GM18867 (cell line): Measurements from ENCODE around the gene CSRP2.

Experiments
- ATAC-seq: cut with Tn5 transposase; IDR thresholded peaks from one replicate; pipeline ENCODE4 v1.9.1; 2021; ENCODE audit warnings: mild to moderate bottlenecking, moderate library complexity; ENCODE audit not compliant: unreplicated experiment

CSRP2 gene

GRCh38 chr12:76895796-76896195 is 17.0 kb upstream of the CSRP2 start:
- ATAC-seq = no peak

GRCh38 chr12:76891609-76892008 is 12.8 kb upstream of the CSRP2 start:
- no peak for ATAC-seq

- ATAC-seq = no peak
Measured at GRCh38 chr12:76890151-76891143, 11.6 kb upstream of the CSRP2 start.

- ATAC-seq = no peak
Measured at GRCh38 chr12:76888775-76889174, 10.0 kb upstream of the CSRP2 start.

DNA sequence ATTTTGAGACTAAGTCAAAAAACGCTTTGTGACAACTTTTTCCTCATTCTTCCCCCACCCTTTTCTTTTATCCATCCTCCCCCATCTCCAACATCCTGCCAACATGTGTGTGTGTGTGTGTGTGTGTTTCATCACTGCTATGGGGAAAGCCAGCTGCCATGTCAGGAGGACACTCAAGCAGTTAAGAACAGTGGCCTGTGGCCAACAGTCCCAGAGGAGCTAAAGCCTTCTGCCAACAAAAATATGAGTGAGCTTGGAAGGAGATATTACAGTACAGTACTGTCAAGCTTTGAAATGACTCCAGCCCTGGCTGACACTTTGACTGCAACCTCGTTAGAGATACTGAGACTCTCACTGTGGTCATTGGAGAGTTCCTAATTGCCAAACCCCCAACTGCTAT is 5.0 kb upstream of the CSRP2 start:
- no peak for ATAC-seq

DNA sequence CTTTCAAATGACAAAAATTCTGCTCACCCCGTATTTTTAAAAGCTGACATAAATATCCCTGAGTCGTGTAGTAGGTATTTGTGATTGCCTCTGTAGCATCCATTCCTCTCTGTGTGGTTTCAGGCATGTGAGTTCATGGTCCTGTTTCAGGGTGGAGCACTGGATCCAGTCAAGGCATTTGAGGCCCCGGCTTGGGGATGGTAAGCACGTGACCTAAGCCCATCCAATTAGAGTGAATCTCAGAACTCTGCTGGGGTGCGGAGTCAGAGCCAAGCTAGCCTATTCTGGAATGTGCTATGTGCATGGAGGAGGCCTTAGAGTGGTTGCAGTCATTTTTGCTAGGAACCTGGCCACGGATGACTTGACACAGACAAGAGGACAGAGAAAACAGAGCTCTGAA is 4.3 kb upstream of the CSRP2 start:
- no peak for ATAC-seq

DNA sequence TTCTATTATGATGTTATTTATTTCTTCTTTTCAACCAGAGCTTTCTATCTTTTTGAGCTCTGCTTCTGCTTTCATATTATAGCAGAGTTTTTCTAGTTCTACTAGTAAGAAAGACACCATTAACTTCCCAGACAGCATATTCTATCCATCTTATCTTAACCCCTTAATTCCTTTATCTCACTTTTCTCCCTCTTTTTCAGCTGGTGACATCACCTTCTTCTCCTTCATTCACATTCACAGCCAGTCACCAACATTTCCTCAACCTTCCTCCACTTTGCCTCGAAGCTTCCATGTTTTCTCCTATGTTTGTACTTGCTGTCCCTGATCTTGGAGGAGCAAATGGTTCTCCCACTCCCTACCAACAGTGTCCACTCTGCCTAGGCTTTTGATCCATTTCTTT is 3.5 kb upstream of the CSRP2 start:
- ATAC-seq = no peak

DNA sequence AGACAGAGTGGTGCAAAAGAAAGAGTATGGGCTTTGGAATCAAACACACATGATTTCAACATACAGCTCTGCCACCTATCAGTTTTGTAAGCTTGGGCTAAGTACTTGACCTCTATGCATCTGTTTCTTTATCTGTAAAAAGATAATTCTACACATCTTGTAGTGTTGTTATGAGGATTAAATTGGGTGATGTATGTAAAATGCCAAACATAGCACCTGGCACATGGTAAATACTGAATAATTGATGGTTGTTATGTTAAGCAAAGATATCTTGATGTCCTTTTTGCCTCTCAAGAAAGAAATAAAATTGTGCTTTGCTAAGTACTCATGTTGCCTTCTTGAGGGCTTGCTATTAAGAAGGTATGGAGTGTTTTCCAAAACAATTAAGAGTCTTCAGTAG is 2.3 kb upstream of the CSRP2 start:
- ATAC-seq = no peak

DNA sequence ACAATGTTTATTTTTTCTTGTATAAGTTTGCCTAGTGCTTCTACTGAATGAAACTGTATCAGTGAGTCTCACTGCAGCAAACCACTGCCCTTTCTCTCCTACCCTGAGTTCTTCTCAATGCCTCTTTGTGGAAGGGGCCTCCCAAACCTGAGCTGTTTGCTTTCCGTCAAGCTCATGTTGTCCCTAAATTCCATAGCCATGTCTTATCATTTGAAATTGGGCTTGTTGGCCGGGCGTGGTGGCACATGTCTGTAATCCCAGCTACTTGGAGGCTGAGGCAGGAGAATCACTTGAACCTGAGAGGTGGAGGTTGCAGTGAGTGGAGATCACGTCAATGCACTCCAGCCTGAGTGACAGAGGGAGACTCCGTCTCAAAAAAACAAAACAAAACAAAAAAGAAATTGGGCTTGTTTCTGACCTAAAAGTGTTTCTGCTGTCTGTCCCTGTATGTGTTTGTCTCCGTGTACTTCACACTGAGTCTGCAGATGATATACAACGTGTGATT is 1.8 kb upstream of the CSRP2 start:
- no peak for ATAC-seq

- peak; percentile 2 for ATAC-seq
Measured at GRCh38 chr12:76879710-76880518, 1.1 kb upstream of the CSRP2 start.

DNA sequence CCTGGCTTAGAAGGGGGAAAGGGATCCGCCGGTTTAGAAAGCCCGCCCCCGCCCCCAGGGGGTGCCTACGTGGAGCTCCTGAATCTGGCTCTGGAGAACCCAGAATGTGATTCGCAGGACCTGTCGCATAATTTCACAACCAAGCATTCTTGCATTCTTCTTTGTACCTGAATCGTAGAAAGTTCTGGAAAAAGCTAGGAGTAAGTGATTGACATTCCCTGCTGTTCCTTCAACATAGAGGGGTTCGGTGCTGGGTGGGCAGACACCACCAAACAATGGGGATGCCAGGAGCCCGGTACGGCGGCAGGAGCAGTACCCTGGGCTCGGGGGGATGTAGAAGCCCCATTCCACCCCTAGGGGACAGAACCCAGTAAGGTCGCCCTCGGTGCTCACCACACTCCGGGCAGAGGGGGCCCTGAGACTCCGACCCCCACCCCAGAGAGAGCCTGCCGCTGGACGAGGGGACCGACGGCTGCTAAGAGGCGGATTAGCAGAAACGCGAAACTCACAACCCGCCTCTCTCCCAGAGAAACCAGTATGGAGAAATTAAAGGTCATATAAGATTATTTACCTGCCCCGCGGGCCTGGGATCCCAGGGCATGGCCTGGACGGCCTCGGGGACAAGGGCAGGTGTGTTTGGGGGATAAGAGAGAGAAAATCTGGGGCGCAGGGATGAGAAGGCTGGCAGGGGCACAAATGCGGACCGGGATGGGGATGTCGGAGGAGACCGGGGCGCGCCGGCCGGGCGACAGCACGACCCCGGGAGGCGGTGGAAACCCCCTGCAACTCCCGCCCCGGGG is 520 bp downstream of the CSRP2 start:
- ATAC-seq = peak; percentile 42

DNA sequence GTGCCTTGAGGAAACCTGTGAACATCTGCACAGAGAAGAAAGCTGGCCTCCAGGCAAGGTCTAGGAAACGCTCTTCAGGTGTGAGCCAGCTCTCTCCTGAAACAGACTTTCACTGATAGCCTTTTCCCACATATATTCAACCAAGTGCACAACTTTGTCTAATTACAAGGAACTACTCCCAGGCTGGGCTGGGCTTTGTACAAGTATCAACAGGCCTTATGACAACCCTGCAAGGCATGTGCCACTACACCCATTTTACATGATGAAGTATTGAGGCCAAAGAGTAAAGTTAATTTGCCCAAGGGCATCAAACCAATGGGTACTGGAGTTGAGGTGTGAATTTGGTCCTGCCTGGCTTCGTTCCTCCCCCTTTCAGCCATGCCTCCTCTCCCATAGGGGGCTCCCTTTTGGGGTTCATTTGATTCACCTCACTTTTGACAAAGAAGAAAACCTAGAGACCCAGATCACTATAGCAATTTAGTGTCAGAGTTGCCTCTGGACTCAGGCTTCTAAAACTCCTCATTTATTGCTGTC is 2.1 kb downstream of the CSRP2 start:
- no peak for ATAC-seq

DNA sequence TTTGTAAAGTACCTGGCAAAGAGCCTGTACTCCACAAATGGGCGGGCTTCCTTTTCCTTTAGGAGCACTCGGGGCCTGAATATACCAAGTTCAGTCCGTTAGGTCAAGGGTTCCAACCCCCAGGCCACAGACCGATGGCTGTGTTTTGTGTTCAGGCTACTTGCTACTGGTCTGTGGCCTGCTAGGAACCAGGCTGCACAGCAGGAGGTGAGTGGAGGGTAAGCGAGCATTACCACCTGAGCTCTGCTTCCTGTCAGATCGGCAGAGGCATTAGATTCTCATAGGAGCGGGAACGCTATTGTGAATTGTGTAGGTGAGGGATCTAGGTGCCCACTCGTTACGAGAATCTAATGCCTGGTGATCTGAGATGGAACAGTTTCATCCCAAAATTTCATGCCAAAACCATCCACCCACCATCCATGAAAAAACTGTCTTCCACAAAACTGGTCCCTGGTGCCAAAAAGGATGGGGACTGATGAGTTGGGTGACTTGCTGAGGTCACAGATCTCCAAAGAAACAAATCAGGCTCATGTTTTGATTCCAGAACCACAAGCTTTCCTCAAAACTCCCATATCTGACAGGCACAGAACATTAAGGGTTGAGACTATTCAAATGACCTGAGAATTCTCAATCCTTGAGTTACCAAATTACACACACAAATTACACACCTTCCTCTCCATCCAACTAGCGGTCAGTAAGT is 4.2 kb downstream of the CSRP2 start:
- ATAC-seq = no peak

DNA sequence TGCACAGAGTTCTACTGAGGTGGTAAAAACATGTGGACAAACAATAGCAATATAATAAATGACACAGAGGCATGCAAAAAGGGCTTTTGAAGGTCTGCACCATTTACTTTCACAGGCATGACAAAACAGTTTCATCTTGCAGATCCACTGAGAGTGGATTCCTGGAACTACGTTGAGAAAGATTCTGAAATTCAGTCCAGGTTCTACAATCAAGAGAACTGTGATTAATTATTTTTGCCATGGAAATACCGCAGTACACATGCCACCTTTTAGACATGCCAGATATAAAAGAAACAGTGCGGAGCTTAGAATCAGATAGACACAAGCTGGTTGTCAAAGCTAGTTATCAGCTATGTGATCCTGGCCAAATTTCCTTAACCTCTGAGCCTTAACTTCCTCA is 4.8 kb downstream of the CSRP2 start:
- no peak for ATAC-seq

- ATAC-seq = no peak
Measured at GRCh38 chr12:76872415-76872814, 6.4 kb downstream of the CSRP2 start.

DNA sequence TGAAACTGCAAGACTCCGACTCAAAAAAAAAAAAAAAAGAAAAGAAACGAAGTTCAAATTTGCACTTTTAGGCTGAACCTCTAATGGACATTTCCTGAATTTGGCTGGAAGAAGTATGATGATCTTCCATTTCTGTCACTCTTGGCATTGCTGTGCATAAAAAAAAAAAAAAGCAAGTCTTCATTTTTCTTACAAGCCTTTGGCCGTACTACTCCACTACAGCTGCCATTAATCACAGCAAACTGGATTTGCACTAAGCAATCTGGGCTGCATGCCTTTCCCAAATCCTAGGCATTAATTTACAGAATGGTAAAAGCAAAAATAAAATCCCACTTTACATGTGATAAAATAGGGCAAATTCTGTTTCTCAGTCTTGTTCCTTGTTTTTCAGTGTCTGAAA is 7.1 kb downstream of the CSRP2 start:
- no peak for ATAC-seq

DNA sequence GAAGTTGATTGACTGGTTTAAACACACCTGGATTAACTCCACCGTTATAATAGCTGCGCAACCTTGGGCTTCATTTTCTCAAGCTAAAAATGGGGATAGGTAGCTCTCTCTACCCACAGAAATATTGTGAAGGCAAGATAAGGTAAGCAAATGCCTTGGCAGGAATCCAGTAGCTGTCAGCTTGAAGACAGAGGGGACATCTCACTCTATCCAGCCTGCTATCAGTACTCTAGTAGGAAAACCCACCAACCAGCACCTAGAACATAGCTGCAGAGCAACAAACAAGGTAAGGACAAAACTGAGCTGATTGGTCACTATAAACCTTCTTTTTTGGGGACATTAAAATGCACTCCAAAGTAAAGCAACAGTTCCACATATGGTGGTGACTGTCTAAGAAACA is 7.7 kb downstream of the CSRP2 start:
- no peak for ATAC-seq

DNA sequence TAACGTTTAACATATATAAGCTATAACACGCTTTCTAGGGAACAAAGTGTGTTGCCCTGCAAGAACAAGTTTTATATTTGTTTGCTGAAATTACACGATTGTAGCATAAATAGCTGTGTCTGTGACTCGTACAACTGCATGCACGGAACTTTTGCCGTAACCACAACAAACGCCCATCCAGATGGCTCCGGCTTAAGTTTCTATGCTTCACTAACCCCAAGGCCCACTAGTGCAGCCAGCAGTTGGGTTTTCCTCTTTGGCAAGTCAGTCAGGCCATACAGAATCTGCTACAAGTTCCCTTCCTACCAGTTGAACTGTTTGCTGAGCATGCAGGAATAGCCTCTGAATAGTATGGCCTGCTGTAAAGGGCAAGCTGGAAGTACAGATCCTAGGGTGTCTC is 12.1 kb downstream of the CSRP2 start:
- ATAC-seq = no peak

DNA sequence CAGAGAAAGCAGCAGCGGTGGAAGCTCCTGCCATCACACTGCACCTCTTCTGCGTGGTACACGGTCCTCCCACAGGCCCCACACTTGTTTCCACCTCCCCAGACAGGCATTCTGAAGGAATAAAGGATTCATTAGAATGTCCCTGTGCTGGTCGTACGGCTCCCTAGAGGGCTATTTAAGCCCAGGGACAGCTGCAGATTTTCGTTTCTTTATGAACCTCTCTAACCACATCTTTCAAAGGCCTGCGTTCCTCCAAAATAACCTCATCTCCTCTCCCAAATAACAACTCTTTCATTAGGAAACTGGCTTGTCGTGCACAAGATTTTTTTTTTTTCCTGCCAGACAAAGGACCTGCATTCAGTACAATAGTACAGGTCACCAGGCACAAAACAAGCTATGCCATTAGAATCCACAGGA is 12.7 kb downstream of the CSRP2 start:
- ATAC-seq = no peak

- peak; percentile 86 for ATAC-seq
Measured at GRCh38 chr12:76864791-76865400, 13.9 kb downstream of the CSRP2 start.
